GM12864 (cell line): Measurements from ENCODE around the gene APBB2.
"Not testable (repeated sequence)": the region's sequence is repeated elsewhere in the genome, so short reads cannot be mapped to it uniquely, and the experiment has no call there.

Experiments
- DNase-seq: peaks from one replicate; pipeline ENCODE4 v3.0.0-alpha.2; 2011; ENCODE audit warnings: low read depth
- H3K4me3 ChIP-seq: 2 replicates; pipeline ENCODE4 v1.5.1; 2011; ENCODE audit warnings: mild to moderate bottlenecking, low read depth, low read length, control low read depth
- CTCF ChIP-seq: IDR thresholded peaks from 2 replicates; pipeline ENCODE4 v1.5.1; 2011; ENCODE audit warnings: low read depth, mild to moderate bottlenecking, moderate library complexity, low read length, control low read depth, inconsistent platforms; ENCODE audit errors: missing control alignments

Gene APBB2

GRCh38 chr4:41065434-41066006 is 148.8 kb downstream of the APBB2 start:
- no peak overlapping the region for H3K4me3 ChIP-seq
- DNase-seq, result no peak
- TF ChIP-seq CTCF, result no peak

- no peak for DNase-seq
- no peak overlapping the region for H3K4me3 ChIP-seq
- no peak for TF ChIP-seq CTCF
Measured at GRCh38 chr4:41064953-41065352, 149.4 kb downstream of the APBB2 start.

GRCh38 chr4:41061482-41062185 is 152.7 kb downstream of the APBB2 start:
- TF ChIP-seq CTCF, result no peak
- H3K4me3 ChIP-seq, result no peak overlapping the region
- DNase-seq, result no peak

- TF ChIP-seq CTCF, result no peak
- no peak overlapping the region for H3K4me3 ChIP-seq
- no peak for DNase-seq
Measured at GRCh38 chr4:41060352-41061334, 153.7 kb downstream of the APBB2 start.

- not testable (repeated sequence) for H3K4me3 ChIP-seq, DNase-seq
Measured at GRCh38 chr4:41059411-41059810, 154.9 kb downstream of the APBB2 start.

- no peak for TF ChIP-seq CTCF
- DNase-seq, result no peak
- no peak overlapping the region for H3K4me3 ChIP-seq
Measured at GRCh38 chr4:41058426-41058825, 155.9 kb downstream of the APBB2 start.

- no peak for TF ChIP-seq CTCF
- H3K4me3 ChIP-seq, result no peak overlapping the region
- no peak for DNase-seq
Measured at GRCh38 chr4:41057467-41057866, 156.9 kb downstream of the APBB2 start.
